Stimulated activated CD4-positive, alpha-beta T cell treated with anti-CD3 and anti-CD28 coated beads, Interleukin-4, amount 100 ng/mL, for 4 hours (primary cell): ENCODE measurements around the gene ANKMY2.

ENCODE experiments used
- DNase-seq, 2 experiments: peaks; one replicate each; pipeline ENCODE4 v3.0.0-alpha.2; 2020

The ANKMY2 gene

DNA sequence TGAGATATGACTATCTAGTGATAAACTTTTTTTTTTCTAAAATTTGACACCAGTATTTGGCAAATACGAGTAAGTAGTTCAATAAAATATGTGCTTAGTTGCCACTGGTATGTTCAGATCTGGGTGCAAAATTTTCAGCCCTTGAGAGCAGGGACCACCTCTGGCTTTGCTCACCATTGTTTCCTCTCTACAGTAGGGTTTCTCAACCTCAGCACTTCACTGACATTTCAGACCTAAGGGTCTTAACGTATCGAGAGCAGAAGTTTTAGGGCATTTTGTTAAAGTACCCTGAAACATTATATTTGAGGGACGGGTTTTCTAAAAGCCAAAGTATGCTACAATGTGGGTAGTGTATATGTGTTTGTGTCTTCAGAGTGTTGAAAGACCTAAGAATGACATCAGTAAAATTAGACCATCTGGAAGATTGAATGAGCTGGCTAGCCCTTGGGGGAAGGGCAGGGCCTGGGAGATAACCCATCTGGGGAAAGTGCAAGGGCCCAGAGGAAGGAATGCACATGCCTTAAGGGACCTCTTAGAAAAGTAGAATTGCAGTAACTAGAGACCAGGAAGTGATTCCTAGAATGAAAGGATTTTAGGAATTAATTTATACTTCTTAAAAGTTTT, 12.2 kb upstream of the ANKMY2 start:
- DNase-seq = no peak

- no peak for DNase-seq
Measured at GRCh38 chr7:16656141-16656540, 10.6 kb upstream of the ANKMY2 start.

DNA sequence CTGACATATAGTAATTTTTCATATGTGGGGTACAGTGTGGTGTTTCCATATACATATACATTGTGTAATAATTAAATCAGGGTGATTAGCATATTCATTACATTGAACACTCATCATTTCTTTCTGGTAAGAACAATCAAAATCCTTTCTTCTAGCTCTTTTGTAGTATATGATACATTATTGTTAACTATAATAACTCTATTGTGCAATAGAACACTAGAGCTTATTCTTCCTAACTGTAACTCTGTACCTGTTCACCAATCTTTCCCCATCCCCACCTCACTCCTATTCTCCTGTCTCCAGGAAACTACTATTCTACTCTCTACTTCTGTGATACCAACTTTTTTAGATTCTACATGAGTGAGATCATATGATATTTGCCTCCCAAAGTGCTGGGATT, 9.8 kb upstream of the ANKMY2 start:
- DNase-seq = no peak

DNA sequence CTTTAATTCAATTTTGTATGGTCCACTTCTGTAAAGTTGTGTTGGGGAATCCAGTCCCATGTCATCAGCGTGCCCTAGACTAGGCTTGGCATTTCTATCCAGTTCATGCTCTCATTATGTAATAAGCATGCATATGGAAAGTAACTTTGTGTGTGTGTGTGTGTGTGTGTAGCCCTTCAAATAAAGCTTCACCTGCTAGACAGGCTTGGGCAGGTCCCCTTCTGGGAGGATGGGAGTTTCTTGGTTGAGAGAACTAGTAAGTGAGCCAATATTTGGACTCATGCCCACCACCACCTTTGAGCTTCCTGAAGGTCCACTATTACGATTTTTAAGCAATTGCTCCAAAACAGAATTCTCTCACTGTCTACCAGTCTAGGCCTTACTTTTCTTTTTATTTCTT, 7.3 kb upstream of the ANKMY2 start:
- DNase-seq = no peak

DNA sequence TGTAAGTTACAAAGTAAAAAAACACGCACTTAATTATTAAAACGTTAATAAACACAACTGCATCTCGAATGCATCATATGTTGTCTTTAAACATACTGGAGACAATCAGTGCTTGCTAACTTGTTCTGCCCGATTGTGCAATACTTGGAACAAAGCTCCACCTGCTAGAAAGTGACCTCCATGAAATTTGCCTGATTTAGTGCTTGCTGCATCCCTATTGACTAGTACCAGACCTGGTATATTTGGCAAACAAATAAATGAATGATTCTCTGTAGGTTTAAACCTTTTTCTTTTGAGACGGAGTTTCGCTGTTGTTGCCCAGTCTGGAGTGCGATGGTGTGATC, 6.7 kb upstream of the ANKMY2 start:
- no peak for DNase-seq

DNA sequence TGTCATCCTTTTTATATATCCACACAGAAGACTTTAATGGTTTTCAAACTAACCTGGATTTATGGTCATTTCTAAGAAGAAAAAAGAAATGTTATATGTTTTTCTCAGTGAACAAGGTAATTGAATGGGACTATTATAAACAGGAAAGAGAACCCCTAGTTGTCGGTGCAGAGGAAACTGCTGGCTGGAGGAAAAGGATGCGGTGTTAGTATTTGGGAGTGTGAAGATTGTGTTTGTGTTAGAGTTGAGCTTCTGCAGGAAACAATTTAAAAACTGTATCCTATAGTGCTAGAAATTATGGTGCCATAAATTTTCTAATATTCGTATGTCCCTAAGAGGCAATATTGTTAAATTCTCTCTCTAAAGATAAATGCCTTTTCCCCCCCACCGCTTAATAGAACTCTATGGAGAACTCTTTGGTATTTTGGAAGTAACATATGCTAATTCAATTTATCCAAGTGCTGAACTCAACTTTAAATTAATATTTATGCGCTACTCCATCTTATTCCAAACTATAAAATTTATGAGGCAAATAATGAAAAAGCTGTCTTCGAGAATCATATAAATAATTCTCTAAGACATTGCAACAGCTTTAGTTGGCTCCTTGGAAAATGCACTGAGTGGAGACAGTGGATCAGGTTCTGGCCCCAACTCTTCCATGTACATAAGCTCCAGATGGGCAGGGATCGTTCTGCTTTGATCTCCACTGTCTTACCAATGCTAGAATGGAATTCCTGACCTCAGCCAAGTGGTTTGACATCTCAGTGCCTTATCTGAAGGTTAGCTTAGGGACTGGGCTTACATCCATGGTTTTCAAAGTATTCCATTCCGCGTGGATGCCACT, 6.1 kb upstream of the ANKMY2 start:
- no peak for DNase-seq

- DNase-seq = no peak
Measured at GRCh38 chr7:16650266-16650665, 4.7 kb upstream of the ANKMY2 start.

DNA sequence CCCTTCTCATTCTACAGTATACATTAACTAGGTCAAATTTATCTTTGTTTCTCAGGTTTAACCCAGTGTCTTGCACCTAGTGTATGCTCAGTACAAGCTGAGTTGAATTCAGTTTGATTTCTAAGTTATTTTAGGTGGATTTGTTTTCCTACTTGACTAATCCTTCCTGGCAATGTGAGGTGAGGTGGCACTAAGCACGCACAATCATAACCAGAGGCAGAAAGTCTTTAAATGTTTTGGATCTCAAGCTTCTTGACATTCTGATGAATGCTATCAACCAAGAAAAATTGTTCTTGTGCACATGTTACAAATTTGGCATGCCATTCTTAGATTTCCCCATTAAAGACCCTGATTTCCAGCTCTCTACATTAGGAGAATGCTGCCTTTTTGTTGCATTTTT, 3.6 kb upstream of the ANKMY2 start:
- DNase-seq = no peak

- DNase-seq = no peak
Measured at GRCh38 chr7:16648551-16648950, 3.0 kb upstream of the ANKMY2 start.

DNA sequence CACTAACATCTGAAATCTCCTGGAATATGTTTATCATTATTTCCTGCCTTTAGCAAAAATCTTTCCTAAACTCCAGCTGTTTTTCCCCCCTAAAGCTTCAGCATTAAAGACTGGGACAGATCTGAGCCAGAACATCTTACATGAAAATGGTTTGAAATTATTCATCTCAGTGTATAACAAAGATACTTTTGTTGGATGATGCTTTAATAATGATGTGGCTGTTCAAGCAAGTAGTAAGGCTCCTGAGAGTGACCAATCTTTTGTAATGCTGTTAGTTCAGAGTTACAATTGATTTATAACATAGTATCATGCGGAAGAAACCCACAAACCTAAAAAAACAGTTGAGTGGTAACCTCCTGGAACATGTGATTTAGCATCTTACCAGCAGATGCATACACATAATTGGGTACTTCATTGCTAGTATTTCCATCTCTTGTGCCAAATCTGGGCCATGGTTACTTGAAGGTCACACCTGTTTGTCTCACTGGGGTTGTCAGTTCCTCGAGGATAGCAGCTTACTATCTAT, 1.9 kb upstream of the ANKMY2 start:
- no peak for DNase-seq

- peak in 1 of 2 experiments; percentile 33 for DNase-seq
Measured at GRCh38 chr7:16646472-16647072, 1.0 kb upstream of the ANKMY2 start.

DNA sequence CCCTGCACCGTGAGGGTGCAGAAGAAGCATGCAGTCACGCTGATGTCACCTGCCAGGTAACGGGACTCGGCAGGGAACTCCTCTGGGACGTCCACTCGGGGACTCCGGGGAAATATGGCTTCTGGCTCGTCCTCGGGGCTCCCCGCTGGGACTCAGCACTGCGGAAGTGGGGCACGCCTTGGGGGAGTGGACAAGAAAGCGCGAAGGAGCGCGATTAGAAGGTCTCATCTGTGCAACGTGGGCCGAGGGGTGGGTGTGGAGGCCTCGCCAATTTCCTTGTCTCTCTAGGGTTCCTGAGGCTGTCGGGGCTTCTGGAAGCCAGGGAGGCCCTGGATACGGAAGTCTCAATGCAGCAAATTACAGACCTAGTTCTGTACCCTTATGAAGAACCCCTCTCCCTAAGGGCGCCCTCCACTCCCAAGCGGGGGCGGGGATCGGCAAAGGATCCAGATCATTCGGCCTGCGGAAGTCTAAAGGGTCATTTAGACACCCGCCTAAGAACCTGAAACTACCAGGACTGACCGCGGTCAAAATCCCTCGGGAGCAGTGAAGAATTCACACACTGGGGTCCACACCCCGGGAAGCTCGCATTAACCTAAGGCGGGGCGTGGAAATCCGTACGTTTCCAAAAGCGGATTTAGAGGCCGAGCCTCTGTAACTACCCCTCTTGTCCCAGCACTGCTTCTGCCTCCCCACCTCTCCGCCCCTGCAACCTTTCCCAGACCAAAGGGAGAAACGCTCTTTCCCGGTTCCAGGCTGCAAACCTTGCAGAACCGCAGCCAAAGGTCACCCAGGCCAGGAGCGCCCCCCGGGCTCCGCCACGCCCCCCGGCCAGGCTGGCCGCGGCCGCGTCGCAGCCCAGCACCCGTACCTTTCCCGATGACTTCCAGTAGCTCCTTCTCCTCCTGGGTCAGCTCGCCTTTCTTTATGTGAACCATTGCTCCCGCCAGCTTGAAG, 640 bp downstream of the ANKMY2 start:
- DNase-seq = peak; percentile 39 to 49

DNA sequence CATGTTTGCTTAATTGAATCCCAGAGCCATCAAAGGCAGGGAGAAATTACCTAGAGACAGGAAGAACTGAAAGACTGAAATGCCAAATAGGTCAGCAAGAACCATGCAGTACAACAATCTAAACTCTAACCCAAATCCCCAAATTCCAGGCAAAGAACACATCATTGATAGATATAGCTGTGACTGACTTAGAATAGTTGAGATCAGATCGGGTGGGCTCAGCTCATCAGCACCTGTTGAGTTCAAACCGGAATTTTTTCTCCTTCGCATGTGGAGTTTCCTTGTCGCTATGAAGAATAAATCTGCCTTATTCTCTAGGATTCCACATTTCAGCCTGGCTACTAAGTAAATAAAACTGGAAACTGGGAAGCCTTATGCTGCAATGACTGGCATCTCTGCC, 1.4 kb downstream of the ANKMY2 start:
- no peak for DNase-seq

DNA sequence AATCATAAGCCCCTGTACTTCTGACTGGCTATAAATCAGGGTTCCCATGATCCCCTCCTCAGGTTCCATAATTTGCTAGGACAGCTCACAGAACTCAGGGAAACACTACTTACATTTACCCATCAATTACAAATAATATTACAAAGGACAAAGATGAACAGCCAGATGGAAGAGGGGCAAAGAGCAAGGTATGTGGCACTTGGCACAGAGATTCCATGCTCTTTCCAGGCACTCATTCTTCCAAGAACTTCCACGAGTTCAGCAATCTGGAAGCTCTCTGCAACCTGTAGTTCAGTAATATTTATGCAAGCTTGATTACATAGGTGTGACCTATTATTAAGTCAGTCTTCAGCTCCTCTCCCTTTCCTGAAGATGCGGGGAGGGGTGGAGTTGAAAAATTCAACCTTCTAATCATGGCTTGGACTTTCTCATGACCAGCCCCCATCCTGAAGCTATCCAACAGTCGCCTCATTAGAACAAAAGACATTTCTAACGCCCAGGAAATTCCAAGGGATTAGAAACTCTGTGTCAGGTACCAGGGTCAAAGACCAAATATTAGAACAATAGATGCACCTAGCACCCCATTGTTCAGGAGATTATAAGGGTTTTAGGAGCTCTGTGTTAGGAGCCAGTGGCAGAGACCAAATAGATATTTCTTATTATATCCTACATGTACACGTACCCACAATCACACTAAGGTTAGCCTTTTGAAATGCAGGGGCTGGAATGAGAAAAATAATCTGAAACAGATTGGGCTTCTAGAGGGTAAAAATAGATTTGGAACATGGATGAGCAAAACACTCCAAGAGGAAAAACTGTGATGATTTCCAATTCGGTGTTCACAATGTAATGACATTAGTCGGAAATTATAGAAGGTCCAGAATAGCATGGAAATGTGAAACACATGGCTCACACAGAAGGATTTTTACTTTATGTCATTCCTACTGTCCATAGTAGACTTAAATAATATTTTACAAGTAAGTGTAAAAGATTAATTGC, 7.0 kb downstream of the ANKMY2 start:
- DNase-seq = no peak

GRCh38 chr7:16637379-16637778, 8.2 kb downstream of the ANKMY2 start:
- no peak for DNase-seq

GRCh38 chr7:16636555-16637101, 8.9 kb downstream of the ANKMY2 start:
- DNase-seq = no peak

DNA sequence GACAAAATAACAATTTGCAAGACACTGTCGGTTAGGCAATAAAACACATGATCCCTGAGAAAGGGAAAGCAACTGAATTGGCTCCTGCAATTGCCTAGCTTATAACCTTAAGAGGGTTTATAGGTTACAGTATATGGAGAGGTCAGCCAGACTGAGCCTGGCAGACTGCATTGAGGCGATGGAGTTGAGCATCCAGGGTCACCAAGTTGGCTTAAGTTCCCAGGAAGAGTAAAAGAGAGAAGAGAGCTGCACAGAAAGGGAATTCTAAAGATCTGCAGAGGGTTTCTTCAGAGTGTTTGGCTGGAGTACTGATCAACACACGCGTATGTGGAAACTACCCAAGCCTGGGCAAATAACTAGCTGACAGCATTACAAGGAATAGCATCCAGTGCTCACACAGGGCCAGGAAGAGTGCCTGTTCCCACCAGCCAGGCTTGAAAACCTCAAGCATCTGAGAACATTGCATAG, 11.2 kb downstream of the ANKMY2 start:
- no peak for DNase-seq

DNA sequence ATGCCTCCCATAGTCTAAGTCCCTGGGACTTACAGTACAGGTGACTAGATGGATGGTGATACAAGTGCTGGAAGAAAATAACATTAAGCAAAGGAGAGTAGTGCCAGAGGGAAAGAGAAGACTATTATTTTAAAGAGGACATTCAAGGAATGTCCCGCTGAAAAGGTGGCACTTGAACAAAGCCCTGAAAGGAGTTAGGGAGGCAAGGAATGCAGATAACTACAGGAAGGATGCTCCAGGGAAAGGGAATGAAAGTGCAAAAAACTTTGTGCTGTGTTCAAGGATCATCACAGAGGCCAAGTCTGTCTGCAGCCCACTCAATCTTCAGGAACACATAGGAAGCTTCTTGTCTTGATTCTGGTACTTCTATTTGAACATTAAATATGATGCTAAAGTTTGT, 14.9 kb downstream of the ANKMY2 start:
- DNase-seq = no peak

GRCh38 chr7:16627236-16627635, 18.3 kb downstream of the ANKMY2 start:
- DNase-seq = no peak

- DNase-seq = no peak
Measured at GRCh38 chr7:16626388-16626787, 19.2 kb downstream of the ANKMY2 start.

DNA sequence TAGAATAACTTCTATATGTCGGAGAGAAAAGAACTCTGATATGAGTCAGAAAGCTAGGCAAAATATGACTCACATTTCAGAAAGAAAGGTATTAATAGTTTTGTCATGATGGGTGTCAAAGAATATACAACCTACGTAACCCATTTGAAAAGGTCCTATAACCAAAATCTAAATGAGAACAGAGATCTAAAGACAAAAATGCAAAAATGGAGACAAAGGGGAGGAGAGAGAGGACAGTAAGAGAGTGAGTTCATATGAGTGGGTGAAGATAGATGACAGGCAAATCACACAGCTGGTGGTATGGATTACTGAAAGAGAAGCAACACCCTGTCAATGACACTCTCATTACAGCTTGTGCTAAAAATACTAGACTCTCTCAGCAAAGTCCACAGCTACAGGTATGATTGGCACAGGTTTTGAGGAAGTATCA, 25.6 kb downstream of the ANKMY2 start:
- no peak for DNase-seq
